ENCODE data around the gene SUGCT. TPM values are rescaled to one million over a fixed set of nuclear protein-coding genes. Genes with fewer than 3 reads are reported as not detected.

Gene SUGCT
- total and polyA plus RNA-seq, 2 of the 13 experiments (the other 11 are each of a cell fraction or from before 2014, with no cell fraction given): 10.1 to 22.2 TPM

DNA sequence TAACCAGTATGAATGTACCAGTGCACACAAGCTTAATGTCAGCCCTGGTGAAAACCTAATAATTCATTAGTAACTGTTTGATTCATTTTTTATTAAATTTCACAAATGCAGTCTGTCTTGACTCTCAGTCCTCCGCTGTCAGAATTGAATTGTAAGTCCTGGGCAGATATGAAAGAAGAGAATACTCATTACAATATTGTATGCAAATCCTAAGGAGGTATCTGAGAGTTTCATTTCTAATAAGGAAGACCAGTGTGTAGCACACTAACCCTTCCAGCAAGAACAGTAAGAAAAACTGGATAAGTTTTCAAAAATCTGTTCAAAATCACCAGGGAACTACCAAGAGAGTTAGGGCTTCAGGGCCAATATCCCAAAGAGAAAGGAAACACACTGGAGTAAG is 652.1 kb downstream of the SUGCT start (continued):
- TF ChIP-seq SALL2 (CRISPR knock-in tag; IDR thresholded peaks at IDR 0.05) (no peak), ZNF570 (CRISPR knock-in tag; IDR thresholded peaks at IDR 0.05; ENCODE audit: borderline replicate concordance) (no peak)

DNA sequence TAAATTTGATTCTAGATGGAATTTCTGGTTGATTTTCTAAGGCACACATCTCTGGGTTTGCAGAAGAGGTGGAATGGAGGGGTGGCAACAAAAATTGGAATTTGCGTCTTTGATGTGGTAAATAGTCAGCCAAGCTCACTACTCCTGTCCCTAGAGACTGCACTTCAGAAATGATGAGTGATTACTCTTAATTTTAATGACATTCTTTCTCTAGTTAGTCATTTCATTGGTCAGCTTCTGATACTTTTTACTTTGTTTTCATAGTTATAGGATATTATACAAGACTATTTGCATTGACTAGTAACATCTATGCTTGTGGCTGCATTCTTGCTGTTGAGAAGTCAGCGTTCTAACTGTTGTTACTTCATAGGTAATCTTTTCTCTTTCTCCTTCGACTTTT is 658.3 kb downstream of the SUGCT start:
- no peak for ATAC-seq
- Histone ChIP-seq H3K79me2 (ENCODE audit: insufficient read depth, low read length) (no peaks in the 10 kb centered on the region), H2AFZ (ENCODE audit: low read length) (no peak overlapping the region), H3K9me3 (ENCODE audit: low read length) (no peaks in the 10 kb centered on the region), H3K36me3 (replicated peaks in 1 of 2; ENCODE audit: control insufficient read depth in 1 of 2, insufficient read depth in 2 of 2, low read length in 2 of 2) (no peaks in the 10 kb centered on the region), H4K20me1 (ENCODE audit: insufficient read depth, low read length) (no peaks in the 10 kb centered on the region), H3K4me3 (replicated peaks in 1 of 3; ENCODE audit: insufficient read depth in 1 of 3, low read depth in 2 of 3, low read length in 3 of 3) (no peak overlapping the region), H3K27ac (ENCODE audit: extremely low read length, insufficient read depth, low read length) (no peak overlapping the region), H3K27me3 (ENCODE audit: control insufficient read depth in 1 of 2, insufficient read depth in 2 of 2, low read length in 2 of 2) (no peaks in the 10 kb centered on the region), H3K9ac (ENCODE audit: insufficient read depth, low read depth, low read length) (no peak overlapping the region), H3K4me1 (ENCODE audit: insufficient read depth, low read length) (no peaks in the 10 kb centered on the region), H3K4me2 (ENCODE audit: low read depth, low read length) (no peak overlapping the region)
- BruUV-seq (replicated peaks): no TSS peak
- no peak for DNase-seq (ENCODE audit: low spot score)
- TF ChIP-seq, protein P1, sequence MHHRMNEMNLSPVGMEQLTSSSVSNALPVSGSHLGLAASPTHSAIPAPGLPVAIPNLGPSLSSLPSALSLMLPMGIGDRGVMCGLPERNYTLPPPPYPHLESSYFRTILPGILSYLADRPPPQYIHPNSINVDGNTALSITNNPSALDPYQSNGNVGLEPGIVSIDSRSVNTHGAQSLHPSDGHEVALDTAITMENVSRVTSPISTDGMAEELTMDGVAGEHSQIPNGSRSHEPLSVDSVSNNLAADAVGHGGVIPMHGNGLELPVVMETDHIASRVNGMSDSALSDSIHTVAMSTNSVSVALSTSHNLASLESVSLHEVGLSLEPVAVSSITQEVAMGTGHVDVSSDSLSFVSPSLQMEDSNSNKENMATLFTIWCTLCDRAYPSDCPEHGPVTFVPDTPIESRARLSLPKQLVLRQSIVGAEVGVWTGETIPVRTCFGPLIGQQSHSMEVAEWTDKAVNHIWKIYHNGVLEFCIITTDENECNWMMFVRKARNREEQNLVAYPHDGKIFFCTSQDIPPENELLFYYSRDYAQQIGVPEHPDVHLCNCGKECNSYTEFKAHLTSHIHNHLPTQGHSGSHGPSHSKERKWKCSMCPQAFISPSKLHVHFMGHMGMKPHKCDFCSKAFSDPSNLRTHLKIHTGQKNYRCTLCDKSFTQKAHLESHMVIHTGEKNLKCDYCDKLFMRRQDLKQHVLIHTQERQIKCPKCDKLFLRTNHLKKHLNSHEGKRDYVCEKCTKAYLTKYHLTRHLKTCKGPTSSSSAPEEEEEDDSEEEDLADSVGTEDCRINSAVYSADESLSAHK (CRISPR knock-in tag; IDR thresholded peaks at IDR 0.05; ENCODE audit: borderline replicate concordance): no peak
- TF ChIP-seq, protein P2, sequence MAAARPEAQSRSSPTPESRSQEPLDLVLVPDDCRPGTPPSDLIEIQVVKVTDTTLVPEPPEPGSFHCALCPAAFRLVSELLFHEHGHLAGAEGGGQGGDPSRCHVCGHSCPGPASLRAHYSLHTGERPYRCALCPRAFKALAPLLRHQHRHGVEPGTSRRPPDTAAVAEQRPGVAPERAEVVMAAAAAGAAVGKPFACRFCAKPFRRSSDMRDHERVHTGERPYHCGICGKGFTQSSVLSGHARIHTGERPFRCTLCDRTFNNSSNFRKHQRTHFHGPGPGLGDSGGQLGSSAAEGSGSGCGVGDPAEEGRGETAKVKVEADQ (CRISPR knock-in tag; IDR thresholded peaks at IDR 0.05; ENCODE audit: borderline replicate concordance): no peak
- no peak for TF ChIP-seq ZFP36 (IDR thresholded peaks at IDR 0.05; ENCODE audit: borderline replicate concordance, low read depth, low read length, partially characterized antibody)
- no peak for TF ChIP-seq SCMH1 (CRISPR knock-in tag; IDR thresholded peaks at IDR 0.05; ENCODE audit: borderline replicate concordance)
- TF ChIP-seq POLR2AphosphoS2 (IDR thresholded peaks at IDR 0.05; ENCODE audit: low read depth, low read length): no peak
- no peak for TF ChIP-seq EHMT2 (IDR thresholded peaks at IDR 0.05; ENCODE audit: borderline replicate concordance, low read depth, low read length)
- TF ChIP-seq SPEN (CRISPR knock-in tag; IDR thresholded peaks at IDR 0.05; ENCODE audit: low read depth): no peak
- TF ChIP-seq, protein P3, sequence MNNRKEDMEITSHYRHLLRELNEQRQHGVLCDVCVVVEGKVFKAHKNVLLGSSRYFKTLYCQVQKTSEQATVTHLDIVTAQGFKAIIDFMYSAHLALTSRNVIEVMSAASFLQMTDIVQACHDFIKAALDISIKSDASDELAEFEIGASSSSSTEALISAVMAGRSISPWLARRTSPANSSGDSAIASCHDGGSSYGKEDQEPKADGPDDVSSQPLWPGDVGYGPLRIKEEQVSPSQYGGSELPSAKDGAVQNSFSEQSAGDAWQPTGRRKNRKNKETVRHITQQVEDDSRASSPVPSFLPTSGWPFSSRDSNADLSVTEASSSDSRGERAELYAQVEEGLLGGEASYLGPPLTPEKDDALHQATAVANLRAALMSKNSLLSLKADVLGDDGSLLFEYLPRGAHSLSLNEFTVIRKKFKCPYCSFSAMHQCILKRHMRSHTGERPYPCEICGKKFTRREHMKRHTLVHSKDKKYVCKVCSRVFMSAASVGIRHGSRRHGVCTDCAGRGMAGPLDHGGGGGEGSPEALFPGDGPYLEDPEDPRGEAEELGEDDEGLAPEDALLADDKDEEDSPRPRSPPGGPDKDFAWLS (CRISPR knock-in tag; IDR thresholded peaks at IDR 0.05; ENCODE audit: borderline replicate concordance): no peak
- TF ChIP-seq, protein P4, sequence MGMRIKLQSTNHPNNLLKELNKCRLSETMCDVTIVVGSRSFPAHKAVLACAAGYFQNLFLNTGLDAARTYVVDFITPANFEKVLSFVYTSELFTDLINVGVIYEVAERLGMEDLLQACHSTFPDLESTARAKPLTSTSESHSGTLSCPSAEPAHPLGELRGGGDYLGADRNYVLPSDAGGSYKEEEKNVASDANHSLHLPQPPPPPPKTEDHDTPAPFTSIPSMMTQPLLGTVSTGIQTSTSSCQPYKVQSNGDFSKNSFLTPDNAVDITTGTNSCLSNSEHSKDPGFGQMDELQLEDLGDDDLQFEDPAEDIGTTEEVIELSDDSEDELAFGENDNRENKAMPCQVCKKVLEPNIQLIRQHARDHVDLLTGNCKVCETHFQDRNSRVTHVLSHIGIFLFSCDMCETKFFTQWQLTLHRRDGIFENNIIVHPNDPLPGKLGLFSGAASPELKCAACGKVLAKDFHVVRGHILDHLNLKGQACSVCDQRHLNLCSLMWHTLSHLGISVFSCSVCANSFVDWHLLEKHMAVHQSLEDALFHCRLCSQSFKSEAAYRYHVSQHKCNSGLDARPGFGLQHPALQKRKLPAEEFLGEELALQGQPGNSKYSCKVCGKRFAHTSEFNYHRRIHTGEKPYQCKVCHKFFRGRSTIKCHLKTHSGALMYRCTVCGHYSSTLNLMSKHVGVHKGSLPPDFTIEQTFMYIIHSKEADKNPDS (CRISPR knock-in tag; IDR thresholded peaks at IDR 0.05): no peak
- ChIA-PET CTCF (ENCODE audit: low intra/inter-chr PET ratio, low total read pairs) (no interaction called here), POLR2A (no interaction called here)
- intact Hi-C loops (cut with micrococcal nuclease; ENCODE audit: unreplicated experiment) (no loop called here), in situ Hi-C loops (cut with HindIII; ENCODE audit: extremely low pct_ligation_motif_present, low pct_unique_long_range_greater_than_20kb) (no loop called here)
- no peak for FAIRE-seq
- 76% methylated on average over 3 of the region's 3 CpGs for WGBS (ENCODE audit: low lambda C conversion rate)
